Stimulated activated CD8-positive, alpha-beta memory T cell treated with anti-CD3 and anti-CD28 coated beads, Interleukin-7, amount 100 ng/mL, for 4 hours (primary cell): ENCODE measurements around the gene UBL4B.
"Not testable (repeated sequence)": the region's sequence is repeated elsewhere in the genome, so short reads cannot be mapped to it uniquely, and the experiment has no call there.

Experiments used
- DNase-seq, 2 donors: peaks; one replicate each; pipeline ENCODE4 v3.0.0-alpha.2; 2020; ENCODE audit warnings: low read depth in 2 of 2

Gene UBL4B, protein sequence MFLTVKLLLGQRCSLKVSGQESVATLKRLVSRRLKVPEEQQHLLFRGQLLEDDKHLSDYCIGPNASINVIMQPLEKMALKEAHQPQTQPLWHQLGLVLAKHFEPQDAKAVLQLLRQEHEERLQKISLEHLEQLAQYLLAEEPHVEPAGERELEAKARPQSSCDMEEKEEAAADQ

GRCh38 chr1:110112143-110112542, at the start of gene UBL4B:
UBL4B (plus strand) TSS chr1:110112443; CDS start chr1:110112535, 92 bp downstream.
- no peak for DNase-seq

- DNase-seq: no peak
These were observed 49.6 kb upstream of the UBL4B start for GRCh38 chr1:110062612-110063011.

- DNase-seq: no peak
These were observed 48.5 kb upstream of the UBL4B start for GRCh38 chr1:110063781-110064180.

- no peak for DNase-seq
These were observed 47.5 kb upstream of the UBL4B start for GRCh38 chr1:110064576-110065337.

GRCh38 chr1:110065841-110066240, 46.4 kb upstream of the UBL4B start:
- DNase-seq: no peak

DNA sequence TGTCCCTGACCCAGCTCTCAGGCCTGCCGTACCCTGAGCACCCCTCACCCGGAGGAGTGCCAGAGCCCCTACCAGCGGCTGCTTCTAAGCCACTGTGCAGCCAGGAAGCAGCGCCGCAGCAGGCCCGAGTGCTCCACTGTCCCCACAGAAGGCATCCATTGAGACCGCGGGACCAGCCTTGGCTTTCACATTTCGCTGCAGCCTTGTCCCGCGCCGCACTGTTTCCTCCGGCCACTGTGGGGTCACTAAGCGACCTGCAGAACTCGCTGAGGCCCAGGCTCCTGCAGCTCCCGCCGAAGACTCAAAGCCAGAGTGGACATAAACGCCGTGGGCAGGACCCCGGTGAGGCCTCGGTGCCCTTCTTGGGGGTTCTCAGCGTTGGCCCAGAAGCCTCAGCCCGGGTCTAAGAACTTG, 44.8 kb upstream of the UBL4B start:
- DNase-seq: no peak

- no peak for DNase-seq
These were observed 44.2 kb upstream of the UBL4B start for GRCh38 chr1:110067893-110068645.

- no peak for DNase-seq
These were observed 43.4 kb upstream of the UBL4B start for GRCh38 chr1:110068646-110069403.

GRCh38 chr1:110069404-110070281, 42.6 kb upstream of the UBL4B start:
- no peak for DNase-seq

DNA sequence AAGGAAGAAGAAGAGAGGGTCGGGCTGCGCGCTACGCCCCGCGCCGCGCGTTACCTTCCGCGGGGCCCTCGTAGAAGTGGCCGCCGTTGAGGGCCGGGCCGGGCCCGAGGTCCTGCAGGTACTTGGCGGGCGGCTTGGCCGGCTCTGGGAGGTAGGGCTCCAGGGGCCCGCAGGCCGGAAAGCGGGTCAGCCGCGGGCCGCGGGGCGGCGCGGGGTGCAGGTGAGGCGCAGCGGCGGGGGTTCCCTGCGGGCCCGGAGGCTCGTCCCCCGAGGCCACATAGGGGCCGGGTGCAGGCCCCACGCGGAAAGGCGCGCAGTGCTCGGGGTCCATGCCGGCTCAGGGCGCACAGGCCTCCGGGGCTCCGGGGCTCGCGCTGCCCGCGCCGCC, 42.0 kb upstream of the UBL4B start:
- no peak for DNase-seq

DNA sequence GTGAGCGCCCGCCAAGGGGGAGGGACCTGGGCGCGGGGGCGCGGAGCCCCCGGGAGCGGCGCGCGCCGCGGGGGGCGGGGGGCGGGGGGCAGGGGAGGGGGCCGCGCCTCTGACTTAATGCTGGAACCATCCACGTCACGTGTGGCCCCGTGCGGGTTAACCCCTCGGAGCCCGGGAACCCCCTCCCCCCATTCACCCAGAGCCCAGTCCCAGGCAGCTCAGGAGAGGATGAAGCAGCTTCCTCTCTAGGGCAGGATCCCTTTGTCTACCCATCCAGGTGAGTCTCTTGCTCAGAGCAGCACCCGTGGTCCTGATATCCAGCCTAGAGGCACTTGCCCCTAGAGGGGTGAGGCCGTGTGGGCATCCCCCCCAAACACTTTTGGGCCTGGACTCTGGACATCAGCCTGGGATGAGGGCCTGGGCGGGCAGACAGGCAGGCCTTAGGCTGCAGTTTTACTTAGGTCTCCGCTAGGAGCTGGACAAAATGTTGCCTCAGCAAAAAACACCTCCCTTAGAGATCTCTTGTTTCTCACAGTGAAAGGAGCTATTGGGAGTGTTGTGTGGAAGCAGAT, 41.5 kb upstream of the UBL4B start, which contains the start of gene ALX3:
Gene ALX3, minus strand, starts transcription at position 2 of the 572 bp plus-strand sequence. CDS start 60 bp downstream, outside the sequence.
- no peak for DNase-seq

DNA sequence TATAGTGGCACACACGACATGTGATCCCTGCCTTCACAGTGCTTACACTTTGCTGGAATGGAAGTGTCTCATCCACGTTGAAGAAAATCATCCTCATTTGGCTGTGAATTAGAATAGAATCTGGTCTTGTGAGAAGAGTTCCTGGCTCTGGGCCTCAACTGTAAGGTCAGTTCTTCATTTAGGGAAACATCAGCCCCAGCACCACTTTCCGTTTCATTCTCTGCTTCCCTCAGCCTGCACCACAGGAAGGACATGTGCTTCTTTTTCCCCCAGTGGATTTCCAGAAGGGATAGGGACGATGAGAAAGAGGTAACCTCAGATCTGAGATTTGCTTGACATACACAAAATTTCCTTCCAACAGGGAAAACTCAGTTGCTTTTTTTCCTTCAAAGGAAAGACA, 38.1 kb upstream of the UBL4B start:
- DNase-seq: no peak

- DNase-seq: no peak
These were observed 35.3 kb upstream of the UBL4B start for GRCh38 chr1:110076789-110077500.

GRCh38 chr1:110079995-110080394, 32.2 kb upstream of the UBL4B start:
- DNase-seq: not testable (repeated sequence)

GRCh38 chr1:110081061-110081460, 31.2 kb upstream of the UBL4B start:
- no peak for DNase-seq

DNA sequence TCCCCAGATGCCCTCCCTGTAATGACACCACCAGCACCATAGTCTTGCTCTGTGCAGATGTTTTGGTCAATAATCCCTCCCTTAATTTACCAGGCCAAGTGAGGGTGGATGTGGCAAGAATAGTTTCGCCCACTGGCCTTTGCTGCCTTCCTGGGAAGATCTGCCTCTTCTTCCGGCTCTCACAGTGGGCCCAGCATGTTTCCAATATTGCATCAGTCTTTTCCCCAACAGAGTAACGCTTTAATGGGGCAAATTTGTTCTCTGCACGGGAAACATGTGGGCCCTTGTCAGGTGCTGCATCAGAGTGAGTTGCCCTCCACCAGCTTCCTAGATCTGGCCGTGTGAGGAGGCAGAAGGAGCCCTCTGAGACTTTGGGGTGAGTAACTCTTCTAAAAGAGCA, 29.8 kb upstream of the UBL4B start:
- no peak for DNase-seq

GRCh38 chr1:110083061-110083865, 29.0 kb upstream of the UBL4B start:
- DNase-seq: no peak

GRCh38 chr1:110083866-110084226, 28.4 kb upstream of the UBL4B start:
- no peak for DNase-seq
